ENCODE results near the gene ARSK.

ARSK gene

DNA sequence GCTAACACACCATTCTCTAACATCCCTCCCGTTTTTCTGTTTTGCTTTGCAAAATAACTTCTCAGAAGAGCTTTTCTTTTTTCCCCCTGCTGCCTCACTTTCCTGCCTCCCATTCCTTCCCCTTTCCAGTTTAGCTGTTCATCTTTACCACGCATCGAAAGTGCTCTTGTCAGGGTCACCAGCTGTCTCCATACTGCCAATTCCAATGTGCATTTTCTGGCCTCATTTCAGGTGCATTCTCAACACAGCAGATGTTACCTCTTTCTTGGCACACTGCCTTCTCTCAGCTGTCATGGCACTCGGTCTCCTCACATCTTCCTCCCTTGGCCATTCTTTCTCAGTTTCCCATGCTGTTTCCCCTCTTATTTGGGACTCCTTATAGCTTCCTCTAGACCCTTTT lies 9.5 kb downstream of the ARSK start:
- DNase-seq (ENCODE audit: low read depth) = no peak

DNA sequence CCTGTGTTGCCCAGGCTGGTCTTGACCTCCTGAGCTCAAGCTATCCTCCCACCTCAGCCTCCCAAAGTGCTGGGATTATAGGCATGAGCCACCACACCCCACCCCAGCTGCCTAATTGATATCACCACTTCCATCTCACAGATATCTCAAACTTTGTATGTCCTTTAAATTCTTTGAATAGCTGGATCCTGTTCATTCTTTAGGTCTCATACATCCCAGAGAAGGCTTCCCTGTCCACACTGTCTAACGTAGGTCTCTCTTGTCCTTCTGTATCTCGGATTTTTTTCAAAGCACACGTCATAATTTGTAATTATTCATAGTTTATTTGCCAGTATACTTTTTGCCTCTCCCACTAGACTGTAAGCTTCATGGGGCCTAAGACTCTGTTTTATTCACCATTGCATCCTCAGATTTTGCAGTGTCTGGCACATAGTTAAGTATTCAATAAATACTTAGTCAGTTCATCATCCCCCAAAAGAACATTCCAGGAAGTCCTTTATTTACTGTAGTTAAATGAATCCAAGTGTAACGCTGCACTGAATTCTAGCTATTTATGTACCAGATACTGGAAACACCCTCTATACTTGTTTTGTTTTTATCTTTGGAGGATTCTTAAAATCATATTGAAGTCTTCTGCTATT lies 10.5 kb downstream of the ARSK start:
- DNase-seq (ENCODE audit: low read depth) = no peak

DNA sequence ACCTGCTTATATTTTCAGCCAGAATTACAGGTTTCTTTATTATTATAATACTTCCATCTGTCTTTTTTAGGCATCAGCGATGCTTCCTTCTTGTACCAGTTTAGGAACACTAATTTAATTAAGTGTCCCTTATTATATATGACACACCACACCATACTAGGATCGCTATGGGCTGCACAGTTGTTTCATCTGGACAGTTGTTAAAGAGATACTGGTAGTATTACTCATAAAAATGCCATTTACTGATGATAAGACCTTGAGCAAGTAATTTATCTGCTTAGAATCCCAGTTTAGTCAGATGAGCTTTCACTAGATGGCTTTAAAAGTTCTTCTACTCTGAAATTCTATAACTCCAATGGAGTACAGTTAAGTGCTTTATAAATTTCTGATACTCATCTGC lies 17.1 kb downstream of the ARSK start:
- no peak for DNase-seq (ENCODE audit: low read depth)

DNA sequence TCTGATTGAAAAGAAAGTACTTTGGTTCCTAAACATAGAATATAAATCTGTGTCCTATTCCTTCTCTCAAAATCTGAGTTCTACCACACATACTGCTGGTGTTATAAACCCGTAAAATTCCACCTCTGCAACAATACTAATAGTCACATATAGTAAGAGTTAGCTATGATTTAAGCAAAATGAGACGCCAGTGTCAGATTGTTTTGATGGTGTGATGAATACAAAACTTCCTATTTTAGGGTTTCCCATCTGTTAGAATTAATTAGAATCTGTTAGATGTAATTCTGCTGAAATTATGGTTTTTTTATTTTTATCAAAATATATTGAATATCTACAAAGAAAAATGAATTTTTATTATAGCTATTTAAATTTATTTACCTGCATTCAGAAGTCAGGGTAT lies 26.7 kb downstream of the ARSK start:
- DNase-seq (ENCODE audit: low read depth) = no peak

DNA sequence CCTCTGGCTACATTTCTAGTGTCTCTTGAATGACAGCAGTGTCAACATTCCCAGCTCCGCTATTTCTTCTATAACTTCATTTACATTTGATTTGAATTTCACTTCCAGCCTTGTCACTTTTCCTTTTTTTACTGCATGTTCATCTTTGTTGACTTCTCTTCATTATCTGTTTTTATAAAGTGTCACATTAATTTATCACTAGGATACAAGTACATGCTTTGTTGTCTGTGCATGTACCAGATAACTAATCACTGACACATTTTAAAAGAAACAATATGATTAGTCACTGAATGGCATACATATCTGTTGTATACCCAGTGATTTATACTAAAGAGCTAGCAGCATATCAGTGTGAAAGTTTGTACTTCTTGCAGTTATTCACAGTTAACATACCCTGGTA lies 29.1 kb downstream of the ARSK start:
- DNase-seq (ENCODE audit: low read depth) = no peak

DNA sequence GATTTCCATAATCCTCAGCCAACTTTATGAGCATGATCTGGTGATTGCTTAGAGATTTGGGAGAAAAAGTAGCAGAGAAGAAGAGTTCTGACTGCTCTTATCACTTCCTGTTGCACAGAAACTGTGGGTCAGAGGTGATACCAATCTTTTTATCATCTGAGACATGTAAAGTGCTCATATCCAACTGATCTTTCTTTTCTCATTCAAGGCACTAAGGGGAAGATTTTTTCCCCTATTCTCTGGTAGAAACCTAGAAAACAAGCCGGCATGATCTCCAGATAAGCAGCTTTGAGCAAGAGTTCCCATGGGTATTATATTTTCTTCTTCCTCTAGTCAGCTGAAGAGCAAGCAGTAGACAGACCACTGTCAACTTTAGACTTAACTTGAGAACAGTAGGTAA lies 36.0 kb downstream of the ARSK start:
- DNase-seq (ENCODE audit: low read depth) = no peak

DNA sequence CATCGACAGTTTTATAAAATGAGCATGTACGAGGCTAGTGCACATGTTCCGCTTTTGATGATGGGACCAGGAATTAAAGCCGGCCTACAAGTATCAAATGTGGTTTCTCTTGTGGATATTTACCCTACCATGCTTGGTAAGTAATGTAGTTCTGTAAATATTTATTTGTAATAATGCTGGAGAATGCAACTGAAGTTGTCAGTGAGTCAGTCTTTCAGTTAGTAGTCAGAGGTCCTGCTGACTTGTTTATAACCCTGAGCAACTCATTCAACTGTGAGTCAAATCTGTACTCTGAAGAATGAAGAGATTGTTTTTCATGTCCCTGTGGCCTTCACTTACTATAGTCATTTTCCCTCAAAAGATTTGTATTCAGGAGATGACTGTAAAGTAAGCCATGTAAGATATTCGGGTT lies 36.6 kb downstream of the ARSK start:
- no peak for DNase-seq (ENCODE audit: low read depth)

DNA sequence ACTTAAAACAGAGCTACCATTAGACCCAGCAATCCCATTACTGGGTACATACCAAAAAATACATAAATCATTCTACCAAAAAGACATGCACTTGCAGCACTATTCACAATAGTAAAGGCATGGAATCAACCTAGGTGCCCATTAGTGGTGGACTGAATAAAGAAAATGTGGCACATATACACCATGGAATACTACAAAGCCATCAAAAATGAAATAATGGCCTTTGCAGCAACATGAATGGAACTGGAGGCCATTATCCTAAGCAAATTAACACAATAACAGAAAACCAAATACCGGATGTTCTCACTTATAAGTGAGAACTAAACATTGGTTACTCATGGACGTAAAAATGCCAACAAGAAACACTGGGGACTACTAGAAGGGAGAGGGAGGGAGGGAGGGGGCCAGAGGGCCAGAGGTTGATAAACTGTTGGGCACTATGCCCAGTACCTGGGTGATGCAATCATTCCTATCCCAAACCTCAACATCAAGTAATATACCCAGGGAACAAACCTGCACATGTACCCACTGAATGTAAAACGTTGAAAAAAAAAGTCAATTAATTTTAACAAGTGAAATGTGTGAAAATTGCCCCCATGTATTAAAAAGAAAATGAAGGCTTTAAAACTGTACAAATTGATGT lies 40.5 kb downstream of the ARSK start:
- no peak for DNase-seq (ENCODE audit: low read depth)

DNA sequence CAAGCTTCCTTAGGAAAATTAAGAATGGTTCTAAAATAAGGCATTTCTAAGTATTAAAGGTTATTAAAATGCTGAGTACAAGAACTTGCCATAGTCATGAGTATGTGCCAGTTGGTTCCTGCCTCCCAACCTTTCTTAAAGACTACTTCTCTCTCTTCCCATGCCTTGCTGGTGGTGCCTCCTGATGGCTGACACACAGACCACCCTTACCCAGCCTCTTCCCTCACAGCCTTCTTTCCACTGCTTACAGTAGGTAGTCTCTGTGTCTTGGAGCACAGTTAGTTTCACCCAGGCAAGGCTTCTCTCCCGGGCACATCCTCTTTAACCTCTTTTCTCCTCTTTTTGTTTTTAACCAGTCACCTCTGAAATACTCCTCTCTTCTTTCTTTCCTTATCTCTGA lies 44.4 kb downstream of the ARSK start:
- DNase-seq (ENCODE audit: low read depth) = no peak

DNA sequence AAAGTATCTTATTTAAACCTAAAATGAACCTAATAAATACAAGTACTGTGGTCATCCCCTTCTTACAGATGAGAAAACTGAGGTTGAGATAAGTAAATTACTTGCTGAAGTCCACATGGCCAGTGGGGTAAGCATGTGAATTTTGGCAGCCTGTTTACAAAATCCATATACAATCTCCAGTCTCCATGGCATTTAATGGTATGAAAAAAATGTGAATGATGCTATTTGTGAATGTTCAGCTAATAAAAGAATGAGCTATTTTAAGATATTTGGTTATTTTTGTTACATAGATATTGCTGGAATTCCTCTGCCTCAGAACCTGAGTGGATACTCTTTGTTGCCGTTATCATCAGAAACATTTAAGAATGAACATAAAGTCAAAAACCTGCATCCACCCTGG lies 45.7 kb downstream of the ARSK start:
- no peak for DNase-seq (ENCODE audit: low read depth)

DNA sequence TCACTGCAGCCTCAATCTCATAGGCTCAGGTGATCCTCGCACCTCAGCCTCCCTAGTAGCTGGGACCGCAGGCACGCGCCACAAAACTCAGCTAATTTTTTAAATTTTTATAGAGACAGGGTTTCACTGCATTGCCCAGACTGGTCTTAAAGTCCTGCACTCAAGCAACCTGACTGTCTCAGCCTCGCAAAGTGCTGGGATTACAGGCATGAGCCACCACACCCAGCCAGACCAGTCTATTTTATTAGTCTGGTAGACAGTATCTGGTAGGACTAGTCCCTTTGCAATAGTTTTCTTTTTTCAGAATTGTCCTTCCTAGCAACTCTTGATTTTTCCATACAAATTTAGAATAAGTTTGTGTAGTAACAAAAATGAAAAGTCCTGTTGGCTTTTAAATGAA lies 50.9 kb downstream of the ARSK start:
- no peak for DNase-seq (ENCODE audit: low read depth)

DNA sequence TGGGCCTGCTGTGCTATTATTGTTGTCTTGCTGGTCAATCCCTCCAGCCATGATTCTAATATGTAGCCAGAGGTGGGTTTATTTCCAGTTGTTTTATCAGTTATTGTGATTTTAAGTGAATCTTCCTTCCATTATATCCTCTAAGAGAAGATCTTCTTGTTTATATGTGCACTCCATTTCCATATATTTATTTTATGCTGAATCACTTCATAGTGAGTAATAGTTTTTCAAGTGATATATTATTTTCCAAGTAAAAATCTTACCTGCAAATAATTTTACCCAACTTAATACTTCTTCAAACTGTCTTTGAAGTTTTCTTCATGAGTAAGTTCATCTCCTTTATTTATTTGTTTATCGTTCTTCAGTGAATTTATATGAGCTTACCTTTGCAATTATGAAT lies 51.5 kb downstream of the ARSK start:
- DNase-seq (ENCODE audit: low read depth) = no peak

DNA sequence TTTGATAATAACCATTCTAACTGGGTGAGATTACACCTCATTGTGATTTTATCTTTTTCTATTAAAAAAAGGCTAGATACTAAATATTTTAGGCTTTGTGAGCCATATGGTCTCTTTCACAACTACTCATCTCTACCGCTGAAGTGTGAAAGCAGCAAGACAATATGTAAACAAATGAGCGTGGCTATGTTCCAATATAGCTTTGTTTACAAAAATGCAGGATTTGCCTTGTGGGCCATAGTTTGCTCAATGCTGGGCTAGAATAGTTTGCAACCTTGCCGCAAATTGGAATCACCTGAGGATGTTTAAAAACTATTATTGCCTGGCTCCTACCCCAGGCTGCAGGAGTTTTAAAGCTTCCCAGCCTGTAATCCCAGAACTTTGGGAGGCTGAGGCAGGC lies 54.8 kb downstream of the ARSK start:
- no peak for DNase-seq (ENCODE audit: low read depth)

GRCh38 chr5:95610546-95610945 lies 55.6 kb downstream of the ARSK start:
- DNase-seq (ENCODE audit: low read depth) = no peak

- DNase-seq (ENCODE audit: low read depth) = no peak
Observed at GRCh38 chr5:95611396-95611795, 56.5 kb downstream of the ARSK start.

DNA sequence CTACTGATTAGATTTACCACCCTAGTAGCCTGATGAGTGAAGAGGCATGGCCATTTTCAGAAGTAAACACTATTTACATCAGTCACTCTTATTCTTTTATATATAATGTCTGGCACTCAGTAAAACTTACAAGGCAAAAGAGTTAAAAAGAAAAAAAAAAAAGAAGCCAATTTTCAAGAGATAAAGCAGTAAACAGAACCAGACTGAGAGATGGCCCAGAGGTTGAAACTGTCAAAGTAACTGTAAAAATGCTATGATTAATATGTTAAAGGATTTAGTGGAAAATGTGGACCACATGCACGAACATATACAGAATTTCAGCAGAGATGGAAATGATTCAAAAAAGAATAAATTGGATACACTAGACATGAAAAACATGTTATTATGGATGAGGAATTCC lies 58.6 kb downstream of the ARSK start:
- DNase-seq (ENCODE audit: low read depth) = no peak

- DNase-seq (ENCODE audit: low read depth) = no peak
Observed at GRCh38 chr5:95615164-95615467, 60.2 kb downstream of the ARSK start.

GRCh38 chr5:95617057-95617456 lies 62.2 kb downstream of the ARSK start:
- no peak for DNase-seq (ENCODE audit: low read depth)

GRCh38 chr5:95619096-95619495 lies 64.2 kb downstream of the ARSK start:
- no peak for DNase-seq (ENCODE audit: low read depth)

- no peak for DNase-seq (ENCODE audit: low read depth)
Observed at GRCh38 chr5:95619514-95620029, 64.7 kb downstream of the ARSK start.

DNA sequence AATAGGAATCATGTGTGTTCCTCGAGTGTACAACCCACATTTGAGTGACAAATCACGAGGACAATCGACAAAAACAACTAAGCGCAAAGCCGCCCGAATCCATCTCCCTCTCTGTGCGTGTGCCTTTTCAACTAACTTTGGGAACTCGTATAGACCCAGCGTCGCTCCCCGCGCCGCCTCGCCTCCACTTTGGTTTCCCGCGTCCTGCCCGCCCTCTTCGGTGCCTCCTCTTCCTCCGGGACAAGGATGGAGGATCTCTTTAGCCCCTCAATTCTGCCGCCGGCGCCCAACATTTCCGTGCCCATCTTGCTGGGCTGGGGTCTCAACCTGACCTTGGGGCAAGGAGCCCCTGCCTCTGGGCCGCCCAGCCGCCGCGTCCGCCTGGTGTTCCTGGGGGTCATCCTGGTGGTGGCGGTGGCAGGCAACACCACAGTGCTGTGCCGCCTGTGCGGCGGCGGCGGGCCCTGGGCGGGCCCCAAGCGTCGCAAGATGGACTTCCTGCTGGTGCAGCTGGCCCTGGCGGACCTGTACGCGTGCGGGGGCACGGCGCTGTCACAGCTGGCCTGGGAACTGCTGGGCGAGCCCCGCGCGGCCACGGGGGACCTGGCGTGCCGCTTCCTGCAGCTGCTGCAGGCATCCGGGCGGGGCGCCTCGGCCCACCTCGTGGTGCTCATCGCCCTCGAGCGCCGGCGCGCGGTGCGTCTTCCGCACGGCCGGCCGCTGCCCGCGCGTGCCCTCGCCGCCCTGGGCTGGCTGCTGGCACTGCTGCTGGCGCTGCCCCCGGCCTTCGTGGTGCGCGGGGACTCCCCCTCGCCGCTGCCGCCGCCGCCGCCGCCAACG lies 65.3 kb downstream of the ARSK start, which contains the start of gene GPR150:
TSS of gene GPR150 (plus strand) at position 58 of the 840 bp plus-strand sequence. CDS start at position 247, 189 bp downstream.
- peak; percentile 41 for DNase-seq (ENCODE audit: low read depth)

DNA sequence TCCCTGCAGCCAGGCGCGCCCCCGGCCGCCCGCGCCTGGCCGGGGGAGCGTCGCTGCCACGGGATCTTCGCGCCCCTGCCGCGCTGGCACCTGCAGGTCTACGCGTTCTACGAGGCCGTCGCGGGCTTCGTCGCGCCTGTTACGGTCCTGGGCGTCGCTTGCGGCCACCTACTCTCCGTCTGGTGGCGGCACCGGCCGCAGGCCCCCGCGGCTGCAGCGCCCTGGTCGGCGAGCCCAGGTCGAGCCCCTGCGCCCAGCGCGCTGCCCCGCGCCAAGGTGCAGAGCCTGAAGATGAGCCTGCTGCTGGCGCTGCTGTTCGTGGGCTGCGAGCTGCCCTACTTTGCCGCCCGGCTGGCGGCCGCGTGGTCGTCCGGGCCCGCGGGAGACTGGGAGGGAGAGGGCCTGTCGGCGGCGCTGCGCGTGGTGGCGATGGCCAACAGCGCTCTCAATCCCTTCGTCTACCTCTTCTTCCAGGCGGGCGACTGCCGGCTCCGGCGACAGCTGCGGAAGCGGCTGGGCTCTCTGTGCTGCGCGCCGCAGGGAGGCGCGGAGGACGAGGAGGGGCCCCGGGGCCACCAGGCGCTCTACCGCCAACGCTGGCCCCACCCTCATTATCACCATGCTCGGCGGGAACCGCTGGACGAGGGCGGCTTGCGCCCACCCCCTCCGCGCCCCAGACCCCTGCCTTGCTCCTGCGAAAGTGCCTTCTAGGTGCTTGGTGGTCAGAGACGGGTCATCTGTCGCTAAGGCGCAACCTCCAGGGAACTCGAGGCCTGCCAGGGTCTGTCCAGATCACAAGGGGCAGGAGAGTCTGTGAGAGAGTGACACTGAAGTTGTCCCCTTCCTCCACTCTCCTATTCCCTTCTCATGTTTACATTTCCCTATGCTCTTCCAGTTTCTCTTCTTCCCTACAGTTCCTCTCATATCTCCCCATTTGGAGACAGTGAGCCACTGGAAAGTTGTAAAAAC lies 66.3 kb downstream of the ARSK start:
- peak; percentile 22 for DNase-seq (ENCODE audit: low read depth)

Data from stimulated activated CD8-positive, alpha-beta memory T cell treated with anti-CD3 and anti-CD28 coated beads, Interleukin-15, amount 100 ng/mL, for 24 hours (primary cell).